Osteocyte (in vitro differentiated cells): ENCODE results near the gene UBA3. TPM values are rescaled to one million over a fixed set of nuclear protein-coding genes. Genes with fewer than 3 reads are reported as not detected.

Experiments used
- DNase-seq: peaks from one replicate; pipeline ENCODE4 v3.0.0; 2021; ENCODE audit warnings: mixed read lengths; ENCODE audit not compliant: unreplicated experiment; ENCODE audit errors: extremely low spot score
- H3K27ac Mint-ChIP-seq: one replicate; pipeline ENCODE4 v1.8.0; 2021; ENCODE audit warnings: mild to moderate bottlenecking, mixed read lengths; ENCODE audit not compliant: unreplicated experiment
- H3K27me3 Mint-ChIP-seq: one replicate; pipeline ENCODE4 v1.8.0; 2021; ENCODE audit warnings: mixed read lengths; ENCODE audit not compliant: unreplicated experiment
- H3K36me3 Mint-ChIP-seq: one replicate; pipeline ENCODE4 v1.8.0; 2021; ENCODE audit warnings: mixed read lengths; ENCODE audit not compliant: unreplicated experiment
- H3K4me1 Mint-ChIP-seq: one replicate; pipeline ENCODE4 v1.8.0; 2021; ENCODE audit warnings: mixed read lengths; ENCODE audit not compliant: unreplicated experiment
- H3K4me3 Mint-ChIP-seq: one replicate; pipeline ENCODE4 v1.8.0; 2021; ENCODE audit warnings: mild to moderate bottlenecking, moderate library complexity, mixed read lengths; ENCODE audit not compliant: unreplicated experiment
- H3K9me3 Mint-ChIP-seq: one replicate; pipeline ENCODE4 v1.8.0; 2021; ENCODE audit warnings: mixed read lengths; ENCODE audit not compliant: unreplicated experiment
- CTCF ChIP-seq: fragments of 200-600 bp; sonication (generic); IDR thresholded peaks from 2 replicates; pipeline ENCODE4 v1.5.0; 2021; ENCODE audit warnings: antibody characterized with exemption, mild to moderate bottlenecking, moderate library complexity
- total RNA-seq: library from RNA; stranded (reverse); gene quantifications from 2 replicates; pipeline ENCODE4 v1.2.1, GENCODE V29; 2021

UBA3 gene
- total RNA-seq, 1 donor from 2014 or later, result 75.0 TPM

GRCh38 chr3:69085168-69085832 lies 5.1 kb upstream of the UBA3 start:
- peak overlapping the region; percentile 92 for H3K4me3 Mint-ChIP-seq
- no peak for DNase-seq
- H3K4me1 Mint-ChIP-seq, result peaks cover 81% of the 10 kb centered on the region
- no peaks in the 10 kb centered on the region for H3K36me3 Mint-ChIP-seq
- no peak for TF ChIP-seq CTCF
- no peaks in the 10 kb centered on the region for H3K27me3 Mint-ChIP-seq
- H3K9me3 Mint-ChIP-seq, result no peaks in the 10 kb centered on the region
- peak overlapping the region; percentile 98 for H3K27ac Mint-ChIP-seq

GRCh38 chr3:69084326-69085167 lies 4.4 kb upstream of the UBA3 start, which contains the start of gene ARL6IP5:
Gene ARL6IP5, plus strand, starts transcription at chr3:69084937. Its CDS starts 111 bp downstream, at chr3:69085048.
- TF ChIP-seq CTCF, result no peak
- H3K4me1 Mint-ChIP-seq, result peaks cover 74% of the 10 kb centered on the region
- no peaks in the 10 kb centered on the region for H3K27me3 Mint-ChIP-seq
- H3K4me3 Mint-ChIP-seq, result peak within 1 kb of the TSS; percentile 92
- H3K9me3 Mint-ChIP-seq, result no peaks in the 10 kb centered on the region
- peak; percentile 95 for DNase-seq
- no peaks in the 10 kb centered on the region for H3K36me3 Mint-ChIP-seq
- peak within 1 kb of the TSS; percentile 98 for H3K27ac Mint-ChIP-seq

- Mint-ChIP-seq H3K4me3 (peak overlapping the region; percentile 45), H3K9me3 (no peaks in the 10 kb centered on the region), H3K4me1 (peaks cover 76% of the 10 kb centered on the region), H3K36me3 (no peaks in the 10 kb centered on the region), H3K27ac (peak overlapping the region; percentile 98), H3K27me3 (no peaks in the 10 kb centered on the region)
- no peak for DNase-seq
- TF ChIP-seq CTCF, result no peak
These were observed 2.6 kb upstream of the UBA3 start for GRCh38 chr3:69082805-69083204.

- no peak for TF ChIP-seq CTCF
- no peak for DNase-seq
- no peaks in the 10 kb centered on the region for H3K36me3 Mint-ChIP-seq
- no peaks in the 10 kb centered on the region for H3K27me3 Mint-ChIP-seq
- no peaks in the 10 kb centered on the region for H3K9me3 Mint-ChIP-seq
- H3K27ac Mint-ChIP-seq, result peak overlapping the region; percentile 98
- peaks cover 76% of the 10 kb centered on the region for H3K4me1 Mint-ChIP-seq
- peak overlapping the region; percentile 45 for H3K4me3 Mint-ChIP-seq
These were observed 2.2 kb upstream of the UBA3 start for GRCh38 chr3:69082361-69082760.

- no peak for TF ChIP-seq CTCF
- no peak for DNase-seq
- Mint-ChIP-seq H3K4me3 (no peak overlapping the region), H3K9me3 (no peaks in the 10 kb centered on the region), H3K4me1 (peaks cover 74% of the 10 kb centered on the region), H3K27me3 (no peaks in the 10 kb centered on the region), H3K36me3 (peaks cover 3% of the 10 kb centered on the region), H3K27ac (peak overlapping the region; percentile 98)
These were observed 1.6 kb upstream of the UBA3 start for GRCh38 chr3:69081583-69082262.
